HepG2 (cell line): Measurements from ENCODE around the gene PDK1. TPM values are rescaled to one million over a fixed set of nuclear protein-coding genes. Genes with fewer than 3 reads are reported as not detected.

Experiments
- CHD2 ChIP-seq: IDR thresholded peaks from 2 replicates; pipeline ENCODE4 v1.6.1; 2011; ENCODE audit warnings: low read depth, low read length, improper control_type of control experiment
- DMTF1 ChIP-seq: sonication (generic); formaldehyde crosslinking; IDR thresholded peaks from 2 replicates; pipeline ENCODE4 v1.4.0; 2020; ENCODE audit warnings: mild to moderate bottlenecking, missing genetic modification reagents
- HNF4A ChIP-seq: sonication (generic); formaldehyde crosslinking; IDR thresholded peaks from 2 replicates; pipeline ENCODE4 v1.4.0; 2020; ENCODE audit warnings: missing genetic modification reagents
- NCOA1 ChIP-seq: sonication (generic); formaldehyde crosslinking; IDR thresholded peaks from 2 replicates; pipeline ENCODE4 v1.9.0; 2021; ENCODE audit warnings: missing genetic modification reagents
- ZNF124 ChIP-seq: sonication (generic); formaldehyde crosslinking; IDR thresholded peaks from 2 replicates; pipeline ENCODE4 v1.4.0; 2020; ENCODE audit warnings: missing genetic modification reagents
- ZNF260 ChIP-seq: sonication (generic); formaldehyde crosslinking; IDR thresholded peaks from 2 replicates; pipeline ENCODE4 v1.4.0; 2020; ENCODE audit warnings: missing genetic modification reagents, low read depth, mild to moderate bottlenecking, borderline replicate concordance
- ZNF512B ChIP-seq: sonication (generic); formaldehyde crosslinking; IDR thresholded peaks from 2 replicates; pipeline ENCODE4 v1.5.1; 2020; ENCODE audit warnings: missing genetic modification reagents, mild to moderate bottlenecking, borderline replicate concordance
- polyA plus RNA-seq, 8 experiments: library from polyadenylated mRNA; depleted of rRNA in 3 of 8; stranded (reverse) in 7 of 8; unstranded in 1 of 8; fragments of >200 nt; fragmentation: Illumina TruSeq in 4 of 8; extraction: Trizol in 4 of 8; gene quantifications; 2 replicates each; pipeline versions ENCODE4 v1.2.1 to v1.2.3, GENCODE V29; 2011 to 2016; ENCODE audit warnings: low read depth in 4 of 8, missing spikeins in 1 of 8, mixed read lengths in 1 of 8; ENCODE audit not compliant: insufficient read depth in 1 of 8
- total RNA-seq, 5 experiments: library from RNA; depleted of rRNA; stranded (reverse); fragments of >200 nt; fragmentation: Illumina TruSeq; extraction: Trizol; gene quantifications; 2 replicates each; pipeline ENCODE4 v1.2.3, GENCODE V29; 2016; ENCODE audit warnings: low read depth in 1 of 5
- TF ChIP-seq, protein P1 (sequence below): sonication (generic); formaldehyde crosslinking; IDR thresholded peaks from 2 replicates; pipeline ENCODE4 v1.4.0; 2020; ENCODE audit warnings: missing genetic modification reagents, borderline replicate concordance

Gene PDK1
- total and polyA plus RNA-seq, 2 of the 13 experiments (the other 11 are each of a cell fraction or from before 2014, with no cell fraction given): 11.9 to 96.9 TPM

GRCh38 chr2:172613615-172614231 is 57.8 kb downstream of the PDK1 start (continued):
- no peak for TF ChIP-seq DMTF1 (CRISPR knock-in tag)
- TF ChIP-seq, protein P1, sequence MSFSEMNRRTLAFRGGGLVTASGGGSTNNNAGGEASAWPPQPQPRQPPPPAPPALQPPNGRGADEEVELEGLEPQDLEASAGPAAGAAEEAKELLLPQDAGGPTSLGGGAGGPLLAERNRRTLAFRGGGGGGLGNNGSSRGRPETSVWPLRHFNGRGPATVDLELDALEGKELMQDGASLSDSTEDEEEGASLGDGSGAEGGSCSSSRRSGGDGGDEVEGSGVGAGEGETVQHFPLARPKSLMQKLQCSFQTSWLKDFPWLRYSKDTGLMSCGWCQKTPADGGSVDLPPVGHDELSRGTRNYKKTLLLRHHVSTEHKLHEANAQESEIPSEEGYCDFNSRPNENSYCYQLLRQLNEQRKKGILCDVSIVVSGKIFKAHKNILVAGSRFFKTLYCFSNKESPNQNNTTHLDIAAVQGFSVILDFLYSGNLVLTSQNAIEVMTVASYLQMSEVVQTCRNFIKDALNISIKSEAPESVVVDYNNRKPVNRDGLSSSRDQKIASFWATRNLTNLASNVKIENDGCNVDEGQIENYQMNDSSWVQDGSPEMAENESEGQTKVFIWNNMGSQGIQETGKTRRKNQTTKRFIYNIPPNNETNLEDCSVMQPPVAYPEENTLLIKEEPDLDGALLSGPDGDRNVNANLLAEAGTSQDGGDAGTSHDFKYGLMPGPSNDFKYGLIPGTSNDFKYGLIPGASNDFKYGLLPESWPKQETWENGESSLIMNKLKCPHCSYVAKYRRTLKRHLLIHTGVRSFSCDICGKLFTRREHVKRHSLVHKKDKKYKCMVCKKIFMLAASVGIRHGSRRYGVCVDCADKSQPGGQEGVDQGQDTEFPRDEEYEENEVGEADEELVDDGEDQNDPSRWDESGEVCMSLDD (CRISPR knock-in tag): no peak
- TF ChIP-seq NCOA1: no peak
- no peak for TF ChIP-seq HNF4A (CRISPR knock-in tag)
- no peak for TF ChIP-seq ZNF260 (CRISPR knock-in tag)
- TF ChIP-seq ZNF124: no peak
- TF ChIP-seq ZNF512B (CRISPR knock-in tag): no peak
- TF ChIP-seq CHD2: no peak
